Panc1 (cell line): ENCODE data around the gene TXN2. TPM values are rescaled to one million over a fixed set of nuclear protein-coding genes. Genes with fewer than 3 reads are reported as not detected.

Source experiments
- ATAC-seq: fragments of 200-7000 bp; cut with Tn5 transposase; 2 replicates; pipeline ENCODE4 v1.9.1; 2020; ENCODE audit warnings: mild to moderate bottlenecking, moderate library complexity
- BruUV-seq: library from RNA; stranded (reverse); fragments of 400-500 nt; replicated peaks from 2 replicates; lab custom pipeline; 2021; lab: Mats Ljungman, UMichigan
- CTCF ChIA-PET: fragments of 300-600 bp; sonication (Branson Sonifier 250); formaldehyde crosslinking; loops from one replicate; lab custom pipeline; 2022; ENCODE audit warnings: antibody characterized with exemption; lab: Charles Lee
- POLR2A ChIA-PET: fragments of 300-600 bp; sonication (Branson Sonifier 250); formaldehyde crosslinking; loops from one replicate; lab custom pipeline; 2022; ENCODE audit warnings: antibody characterized with exemption; lab: Charles Lee
- DNase-seq: peaks from one replicate; pipeline ENCODE4 v3.0.0-alpha.2; 2010; ENCODE audit warnings: low read depth, low spot score
- H3K27ac ChIP-seq: 2 replicates; pipeline ENCODE4 v1.5.1; 2011; ENCODE audit warnings: mild to moderate bottlenecking, low read length, inconsistent platforms
- H3K27me3 ChIP-seq: fragments of 200-500 bp; sonication (Bioruptor generic); 2 replicates; pipeline ENCODE4 v1.6.0; 2014; ENCODE audit warnings: low read length, inconsistent platforms; ENCODE audit not compliant: control insufficient read depth, insufficient read depth
- H3K36me3 ChIP-seq: fragments of 200-500 bp; sonication (Bioruptor generic); 2 replicates; pipeline ENCODE4 v1.5.1; 2014; ENCODE audit warnings: inconsistent platforms, mild to moderate bottlenecking, low read length, moderate library complexity; ENCODE audit not compliant: control insufficient read depth, insufficient read depth
- H3K4me1 ChIP-seq: 2 replicates; pipeline ENCODE4 v1.5.1; 2011; ENCODE audit warnings: inconsistent platforms, mild to moderate bottlenecking, low read length, moderate library complexity; ENCODE audit not compliant: control insufficient read depth, insufficient read depth
- H3K4me3 ChIP-seq, 2 experiments: 2 replicates each; pipeline ENCODE4 v1.5.1; 2011 to 2012; ENCODE audit warnings: low read depth in 2 of 2, low read length in 2 of 2, mild to moderate bottlenecking in 2 of 2, inconsistent platforms in 1 of 2, moderate library complexity in 1 of 2
- H3K9me3 ChIP-seq: fragments of 200-500 bp; sonication (Bioruptor generic); 2 replicates; pipeline ENCODE4 v1.5.1; 2014; ENCODE audit warnings: low read depth, mild to moderate bottlenecking, inconsistent platforms, low read length, moderate library complexity; ENCODE audit not compliant: control insufficient read depth, insufficient read depth
- CTCF ChIP-seq: fragments of 450-650 bp; IDR thresholded peaks from 2 replicates; pipeline ENCODE4 v1.5.1; 2017; ENCODE audit warnings: mild to moderate bottlenecking
- POLR2AphosphoS5 ChIP-seq: IDR thresholded peaks from 2 replicates; pipeline ENCODE4 v1.6.1; 2012; ENCODE audit warnings: mild to moderate bottlenecking, low read depth, low read length, moderate library complexity
- REST ChIP-seq, 2 experiments: IDR thresholded peaks; 2 replicates each; pipeline ENCODE4 v1.6.1; 2011 to 2012; ENCODE audit warnings: low read depth in 2 of 2, control low read depth in 1 of 2, low read length in 1 of 2, mild to moderate bottlenecking in 1 of 2, moderate library complexity in 1 of 2; ENCODE audit not compliant: insufficient read depth in 1 of 2
- SIN3A ChIP-seq: IDR thresholded peaks from 2 replicates; pipeline ENCODE4 v1.6.1; 2012; ENCODE audit warnings: low read depth, mild to moderate bottlenecking, low read length, moderate library complexity, borderline replicate concordance; ENCODE audit not compliant: insufficient read depth
- TCF7L2 ChIP-seq: IDR thresholded peaks from 2 replicates; pipeline ENCODE4 v1.6.1; 2011; ENCODE audit warnings: mild to moderate bottlenecking, low read depth, low read length, inconsistent platforms
- in situ Hi-C: cut with HindIII; loops from 2 replicates; pipeline ENCODE4 v1.10.0; 2016; ENCODE audit warnings: low sequenced_read_pairs, low pct_unique_long_range_greater_than_20kb
- intact Hi-C: fragments of 100-400 bp; cut with micrococcal nuclease; formaldehyde crosslinking; loops from one replicate; pipeline ENCODE4 v1.10.0; 2022; ENCODE audit not compliant: unreplicated experiment
- total RNA-seq: library from RNA; stranded (reverse); gene quantifications from one replicate; pipeline ENCODE4 v1.2.1, GENCODE V29; 2021; ENCODE audit not compliant: unreplicated experiment

The TXN2 gene
- total RNA-seq, 1 experiment from 2014 or later: 64.1 TPM

GRCh38 chr22:36432592-36433317 is 48.7 kb downstream of the TXN2 start:
- DNase-seq (no peak), ATAC-seq (peak; percentile 8; the same call in 1 of the 2 replicates)
- no peak for TF ChIP-seq TCF7L2
- no peak for TF ChIP-seq CTCF
- no peak for TF ChIP-seq REST (IDR thresholded peaks at IDR 0.05; ENCODE audit: insufficient read depth in 1 of 2, low read depth in 2 of 2, low read length in 1 of 2)
- TF ChIP-seq SIN3A: no peak
- no peak for TF ChIP-seq POLR2AphosphoS5
- no peaks in the 10 kb centered on the region for H3K27me3 ChIP-seq
- peak overlapping the region; percentile 78 for H3K27ac ChIP-seq
- ChIA-PET POLR2A (interaction anchor here (0.7 kb wide), 1 partner anchor 17 kb away, joined by 3 read pairs; no protein-coding TSS in a partner anchor), CTCF (no interaction called here)
- no peaks in the 10 kb centered on the region for H3K9me3 ChIP-seq
- in situ Hi-C loops (no loop called here), intact Hi-C loops (no loop called here)
- H3K4me1 ChIP-seq: peaks cover 42% of the 10 kb centered on the region
- no peaks in the 10 kb centered on the region for H3K36me3 ChIP-seq
- BruUV-seq: no TSS peak
- no peak overlapping the region for H3K4me3 ChIP-seq

GRCh38 chr22:36431977-36432376 is 49.5 kb downstream of the TXN2 start:
- no peaks in the 10 kb centered on the region for H3K27me3 ChIP-seq
- no peak for TF ChIP-seq TCF7L2
- intact Hi-C loops (no loop called here), in situ Hi-C loops (no loop called here)
- H3K36me3 ChIP-seq: no peaks in the 10 kb centered on the region
- H3K27ac ChIP-seq: peak overlapping the region; percentile 78; the same call in 1 of the 2 replicates
- peaks cover 42% of the 10 kb centered on the region for H3K4me1 ChIP-seq
- DNase-seq: no peak
- no peak overlapping the region for H3K4me3 ChIP-seq
- no TSS peak for BruUV-seq
- H3K9me3 ChIP-seq: no peaks in the 10 kb centered on the region
- POLR2A ChIA-PET: no interaction called here
- ATAC-seq: no peak
- CTCF ChIA-PET: no interaction called here

GRCh38 chr22:36430863-36431262 is 50.6 kb downstream of the TXN2 start:
- peaks cover 48% of the 10 kb centered on the region for H3K4me1 ChIP-seq
- in situ Hi-C loops: no loop called here
- DNase-seq (no peak), ATAC-seq (no peak)
- no peaks in the 10 kb centered on the region for H3K27me3 ChIP-seq
- H3K36me3 ChIP-seq: no peaks in the 10 kb centered on the region
- TF ChIP-seq CTCF (no peak), POLR2AphosphoS5 (no peak), REST (IDR thresholded peaks at IDR 0.05; ENCODE audit: insufficient read depth in 1 of 2, low read depth in 2 of 2, low read length in 1 of 2) (no peak), SIN3A (no peak), TCF7L2 (no peak)
- H3K9me3 ChIP-seq: no peaks in the 10 kb centered on the region
- ChIA-PET CTCF (no interaction called here), POLR2A (interaction anchor here (0.8 kb wide), 1 partner anchor 15 kb away, joined by 10 read pairs; no protein-coding TSS in a partner anchor)
- intact Hi-C loops: no loop called here
- H3K27ac ChIP-seq: peak overlapping the region; percentile 48; the same call in 1 of the 2 replicates
- H3K4me3 ChIP-seq: no peak overlapping the region
- no TSS peak for BruUV-seq
